Limb (tissue), 2 donors: ENCODE data around the gene SLC37A2.

Experiments
- DNase-seq, 2 donors: peaks; one replicate each; pipeline ENCODE4 v3.0.0-alpha.2; 2016; ENCODE audit errors: extremely low spot score in 2 of 2

Gene SLC37A2

DNA sequence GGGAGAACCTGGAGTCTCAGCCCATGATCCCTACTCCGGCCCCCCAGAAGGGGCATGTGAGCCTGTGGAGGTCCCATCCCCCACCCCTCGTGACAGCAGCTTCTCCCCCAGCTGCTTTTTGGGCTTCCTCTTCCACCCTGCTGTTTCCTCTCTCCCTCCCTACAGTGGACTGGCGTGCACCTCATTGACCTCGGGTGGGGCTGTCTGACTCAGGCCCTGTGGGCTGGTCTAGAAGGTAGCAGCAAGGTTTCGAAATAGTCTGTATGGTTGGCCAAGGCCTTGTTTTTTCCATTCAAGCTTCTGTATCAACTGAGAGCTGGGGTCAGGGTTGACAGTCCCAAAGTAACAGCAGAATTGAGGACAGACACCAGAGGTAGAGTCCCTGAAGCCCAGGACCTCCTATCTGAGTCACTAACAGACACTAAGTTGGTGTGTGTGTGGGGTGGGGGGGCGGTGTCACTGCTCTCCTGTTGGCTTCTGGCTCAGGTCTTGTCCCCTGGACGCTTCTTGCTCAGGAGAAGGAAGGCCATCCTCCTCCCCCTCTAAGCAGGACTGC is 7.7 kb downstream of the SLC37A2 start:
- DNase-seq = peak in 1 of 2 donors; percentile 26

DNA sequence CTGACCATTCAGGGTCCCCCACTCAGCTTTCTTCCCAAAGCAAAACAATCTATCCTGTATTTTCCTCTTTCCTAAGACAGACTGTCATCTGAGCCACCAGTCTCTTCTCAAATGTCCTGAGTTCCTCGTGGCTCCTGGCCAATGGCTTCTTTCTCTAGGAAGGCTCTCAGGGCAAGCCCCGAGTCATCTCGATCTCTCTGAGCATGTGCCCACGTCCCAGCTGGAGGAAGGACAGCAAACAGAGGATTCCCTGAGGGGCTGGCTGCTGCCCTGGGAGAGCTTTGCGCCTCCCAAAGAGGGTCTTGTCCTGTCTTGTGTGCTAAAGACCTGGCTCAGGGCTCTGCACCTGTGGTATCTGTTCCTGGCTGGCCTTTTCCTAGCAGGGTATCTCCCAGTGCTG is 8.3 kb downstream of the SLC37A2 start:
- peak in 1 of 2 donors; percentile 23 for DNase-seq

DNA sequence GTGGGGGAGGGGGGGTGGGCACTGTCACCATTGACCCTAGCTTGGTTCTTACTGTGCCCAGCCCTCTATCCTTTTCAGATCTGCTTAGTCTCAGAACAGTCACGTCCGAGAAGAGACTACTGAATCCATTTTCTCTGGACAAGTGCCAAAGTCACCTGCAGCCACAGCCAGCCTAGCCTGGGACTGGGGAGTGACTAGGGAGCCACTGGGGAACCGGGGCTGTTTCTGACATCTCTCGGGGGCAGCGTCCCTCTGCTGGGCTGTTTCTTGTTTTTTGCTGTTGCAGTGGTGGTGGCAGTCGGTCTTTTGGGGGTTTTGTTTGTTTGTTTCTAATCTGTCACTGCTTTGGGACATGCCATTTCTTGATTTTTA is 8.7 kb downstream of the SLC37A2 start:
- DNase-seq = no peak

DNA sequence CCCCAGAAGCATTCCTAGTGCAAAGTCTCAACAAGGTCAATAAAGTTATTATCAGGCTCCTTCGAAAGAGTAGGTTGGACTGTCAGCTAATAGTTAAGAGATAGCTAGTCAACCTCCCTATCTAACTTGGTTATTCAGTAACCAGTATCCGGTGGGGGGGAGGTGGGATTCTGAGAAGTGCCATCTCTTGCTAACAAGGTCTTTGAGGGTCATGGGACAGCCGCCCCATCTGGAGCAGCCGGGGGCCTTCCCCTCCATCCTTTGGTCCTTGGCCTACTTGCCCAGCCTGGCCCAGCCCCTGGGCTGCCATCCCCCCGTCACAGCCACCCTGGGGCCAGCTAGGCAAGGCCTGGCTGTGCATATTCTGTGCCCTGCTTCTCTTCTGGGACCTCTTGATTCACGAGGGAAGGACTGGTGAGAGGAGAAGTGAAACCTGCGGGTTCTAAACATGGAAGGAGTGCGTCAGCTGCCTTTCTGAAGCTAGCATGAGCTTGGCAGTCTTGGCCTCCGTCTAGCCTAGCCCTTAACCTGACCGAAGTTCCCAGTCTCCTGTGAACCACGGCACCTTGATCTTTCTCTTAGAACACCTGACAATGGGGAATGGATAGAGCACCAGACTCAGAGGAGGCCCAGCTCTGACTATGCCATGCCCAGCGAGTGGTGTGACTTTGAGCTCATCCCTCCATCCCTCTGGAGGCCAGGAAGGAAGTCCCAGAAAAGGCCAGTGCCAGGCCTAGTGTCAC is 9.3 kb downstream of the SLC37A2 start:
- DNase-seq = no peak

DNA sequence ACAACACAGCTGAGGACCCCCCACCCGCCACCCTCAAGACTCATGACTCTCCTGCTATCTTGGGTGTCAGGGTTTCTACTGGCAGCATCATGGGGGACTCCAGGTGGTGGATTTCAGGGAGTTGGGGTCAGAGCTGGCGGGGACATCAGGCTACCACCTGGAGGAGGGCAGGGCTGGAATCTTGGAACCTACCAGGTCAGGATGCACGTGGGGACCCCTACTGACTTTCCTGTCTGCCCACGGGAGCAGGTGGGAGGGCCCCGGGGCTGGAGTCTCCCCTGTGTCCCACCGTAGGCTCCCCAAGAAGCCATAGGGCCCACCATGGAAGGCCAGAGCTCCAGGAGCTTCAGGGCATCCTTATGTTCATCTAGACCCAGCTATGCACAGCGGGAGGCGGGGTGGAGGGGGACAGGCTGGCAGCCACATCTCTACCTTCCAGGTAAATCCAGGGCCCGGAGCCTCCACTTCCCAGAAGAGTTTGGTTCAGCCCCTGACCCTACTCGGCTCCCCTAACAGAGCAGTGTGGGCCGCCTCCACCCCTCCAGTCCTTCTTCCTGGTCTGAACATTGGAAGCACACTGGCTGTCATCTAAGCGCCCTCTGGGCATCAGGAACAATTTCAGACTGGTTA is 10.0 kb downstream of the SLC37A2 start:
- DNase-seq = no peak

DNA sequence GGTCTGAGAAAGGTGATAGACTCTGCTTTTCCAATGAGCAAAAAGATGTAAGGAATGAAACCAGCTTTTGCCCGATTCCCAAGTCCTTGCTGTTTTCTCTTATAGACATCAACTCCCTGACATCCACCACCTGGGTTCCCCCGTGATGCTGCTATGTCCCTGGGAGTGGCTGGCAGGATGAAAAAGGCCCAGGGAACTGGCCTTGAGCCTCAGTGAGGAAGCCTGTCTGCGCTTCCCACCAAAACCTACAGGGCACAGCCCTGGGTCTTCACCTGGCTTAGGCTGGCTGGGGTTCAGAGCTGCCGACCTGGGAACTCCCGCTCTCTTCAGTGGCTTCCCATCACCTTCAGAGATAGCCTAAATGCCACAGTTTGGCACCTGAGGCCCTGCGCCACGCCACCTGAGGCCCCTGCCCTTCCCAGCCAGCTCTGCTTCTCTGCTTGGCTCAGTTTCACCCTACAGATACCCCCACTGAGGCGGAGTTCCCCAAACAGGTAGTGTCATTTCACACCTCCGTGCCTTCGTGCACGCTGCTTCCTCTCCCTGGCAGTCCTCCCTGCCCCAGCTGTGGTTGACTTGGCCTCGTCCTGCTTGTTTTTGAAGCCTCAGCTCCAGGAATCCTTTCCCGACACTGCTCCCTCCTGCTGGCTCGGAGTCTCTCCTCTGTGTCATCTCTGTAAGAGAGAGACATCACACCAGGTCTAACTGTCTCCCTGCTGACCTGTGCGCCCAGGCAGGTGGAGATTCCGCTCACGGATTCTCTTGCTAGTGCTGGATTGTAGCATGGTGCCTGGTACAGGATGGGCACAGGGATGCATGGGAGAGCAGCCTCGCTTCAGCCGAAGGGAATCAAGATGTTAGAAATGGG is 10.7 kb downstream of the SLC37A2 start:
- DNase-seq = no peak

DNA sequence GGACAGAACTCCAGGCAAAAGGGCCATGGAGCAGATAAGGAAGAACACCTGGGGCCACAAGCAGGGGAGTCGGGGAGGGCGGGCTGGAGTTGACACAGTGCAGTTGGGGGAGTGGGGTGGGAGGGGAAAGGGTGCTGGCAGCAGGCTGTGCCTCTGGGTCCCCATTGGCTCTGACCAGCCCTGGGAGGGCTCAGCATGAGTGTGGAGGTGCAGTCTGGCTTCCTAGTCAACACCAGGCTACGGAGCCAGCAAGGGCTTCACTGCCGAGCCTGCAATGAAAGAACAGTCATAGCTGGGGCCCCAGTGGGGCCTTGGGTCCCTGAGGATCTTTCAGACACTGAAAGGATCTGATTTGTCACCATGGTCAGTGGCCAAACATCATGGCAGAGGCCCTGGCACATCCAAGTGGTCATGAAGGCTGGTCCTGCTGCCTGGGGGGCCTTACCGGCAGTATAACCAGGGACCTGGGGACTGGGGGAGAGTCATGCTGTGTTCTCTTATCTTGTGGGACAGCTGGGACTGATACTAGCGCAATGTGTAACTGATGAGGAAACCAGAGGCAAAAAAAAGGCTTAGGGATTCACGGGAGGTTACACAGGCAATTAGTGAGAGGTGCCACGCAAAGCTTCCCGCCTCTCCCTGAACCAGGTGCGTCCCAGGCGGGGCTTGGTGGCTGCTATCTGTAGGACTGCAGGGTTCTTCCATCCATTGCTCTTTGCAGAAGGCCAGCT is 11.6 kb downstream of the SLC37A2 start:
- DNase-seq = no peak

DNA sequence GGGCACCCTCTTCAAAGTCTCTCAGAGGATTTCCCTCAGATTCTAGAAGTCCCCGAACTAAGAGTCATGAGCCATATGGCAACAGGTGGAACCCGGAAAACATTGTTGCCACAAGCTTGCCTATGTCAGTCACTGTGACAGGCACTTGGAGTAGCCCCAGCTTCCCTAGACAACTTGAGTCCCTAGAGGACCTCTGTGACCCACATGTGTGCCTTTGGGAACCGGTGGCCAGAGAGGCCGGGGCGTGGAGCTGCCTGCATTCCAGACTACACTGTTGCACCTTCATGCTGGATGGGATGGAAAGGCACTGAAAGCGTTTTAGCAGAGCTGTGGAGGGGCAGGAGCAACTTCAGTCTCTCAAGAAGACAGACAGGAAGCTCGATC is 12.1 kb downstream of the SLC37A2 start:
- no peak for DNase-seq

DNA sequence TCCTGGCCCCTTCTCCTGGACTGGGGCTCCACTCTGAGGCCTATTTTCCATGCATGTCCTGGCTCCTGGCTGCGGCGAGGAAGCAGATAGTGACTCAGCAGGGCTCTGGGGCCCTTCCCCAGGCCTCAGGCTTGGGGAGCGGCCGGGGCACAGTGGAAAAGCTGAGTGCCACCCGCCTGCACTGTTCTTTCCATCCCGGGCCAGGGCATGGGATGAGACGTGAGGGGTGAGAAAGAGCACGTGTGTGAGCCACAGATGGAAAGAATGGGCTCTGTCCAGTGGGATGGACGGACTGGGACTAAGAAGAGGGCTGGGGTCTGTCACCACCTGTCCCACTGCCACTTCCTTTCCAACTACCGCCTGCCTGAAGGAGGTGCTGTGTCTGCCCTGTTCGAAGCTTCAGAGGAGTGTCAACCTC is 12.8 kb downstream of the SLC37A2 start:
- no peak for DNase-seq

DNA sequence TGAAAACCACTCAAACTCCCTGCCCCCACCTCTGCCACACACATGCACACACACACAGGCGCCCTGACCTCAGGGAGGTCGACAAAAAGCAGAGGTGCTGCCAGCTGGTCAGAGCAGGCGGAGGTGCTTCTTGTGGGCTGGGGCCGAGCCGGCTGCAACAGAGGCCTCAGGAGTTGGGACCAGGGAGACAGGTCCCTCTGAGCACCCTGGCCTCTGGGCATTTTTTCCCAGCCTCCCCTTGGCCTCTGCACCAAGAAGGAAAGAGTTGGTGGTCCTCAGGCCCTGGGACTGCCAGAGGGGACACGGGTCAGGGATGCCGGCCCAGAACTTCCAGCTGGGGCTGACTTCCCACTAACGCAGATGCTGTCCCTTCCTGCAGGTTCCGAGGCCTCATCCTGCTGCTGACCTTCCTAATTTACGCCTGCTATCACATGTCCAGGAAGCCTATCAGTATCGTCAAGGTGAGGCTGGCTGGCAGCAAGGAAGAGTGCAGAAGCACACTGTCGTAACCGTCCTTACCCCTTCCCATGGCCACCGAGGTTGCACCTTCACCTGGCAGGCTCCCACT is 13.4 kb downstream of the SLC37A2 start:
- no peak for DNase-seq

DNA sequence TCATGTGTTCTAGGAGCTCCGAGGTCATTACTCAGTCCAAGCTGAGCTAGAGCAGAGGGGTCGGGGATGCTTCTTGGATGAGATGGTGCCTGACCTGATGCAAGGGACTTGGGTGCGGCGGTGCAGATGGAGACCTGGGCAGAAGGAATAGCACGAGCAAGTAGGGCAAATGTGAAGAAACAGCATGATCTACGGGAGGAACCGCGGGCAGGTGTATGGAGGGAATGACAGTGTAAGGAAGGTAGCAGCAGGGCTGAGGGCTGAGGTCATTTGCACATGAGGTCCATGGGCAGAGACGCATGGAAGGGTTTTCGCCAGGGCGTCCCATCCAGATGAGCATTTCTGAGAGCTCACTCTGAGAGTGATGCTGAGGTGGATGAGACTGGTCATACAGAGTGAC is 14.9 kb downstream of the SLC37A2 start:
- no peak for DNase-seq

DNA sequence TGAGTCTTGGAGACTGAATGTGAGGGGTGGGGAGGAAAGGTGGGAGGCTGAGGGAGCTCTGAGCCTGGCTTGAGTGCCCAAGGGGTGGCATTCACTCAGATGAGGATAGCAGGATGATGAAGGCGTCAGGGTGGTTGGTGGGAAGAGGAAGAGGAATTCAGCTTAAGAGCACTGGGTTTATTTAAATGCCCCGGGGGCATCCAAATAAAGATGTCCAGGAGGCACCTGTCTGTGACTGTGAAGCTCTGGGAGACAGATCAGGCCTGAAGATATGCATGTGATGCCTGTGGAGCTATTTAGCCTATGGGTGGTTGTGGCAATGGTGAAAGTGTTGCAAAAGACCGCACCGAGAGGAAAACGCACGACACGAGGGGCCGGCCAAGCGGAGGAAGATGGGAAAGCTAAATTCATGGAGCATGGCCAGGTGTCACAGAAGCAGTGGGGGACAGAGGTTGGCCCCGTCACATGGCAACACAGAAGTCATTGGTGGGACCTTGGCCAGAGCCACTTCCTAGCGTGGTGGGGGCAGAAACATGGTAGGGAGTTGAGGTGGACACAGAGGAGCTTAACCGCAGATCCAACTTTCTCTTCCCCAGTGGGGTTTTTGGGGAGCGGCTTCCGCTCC is 15.5 kb downstream of the SLC37A2 start:
- DNase-seq = no peak

DNA sequence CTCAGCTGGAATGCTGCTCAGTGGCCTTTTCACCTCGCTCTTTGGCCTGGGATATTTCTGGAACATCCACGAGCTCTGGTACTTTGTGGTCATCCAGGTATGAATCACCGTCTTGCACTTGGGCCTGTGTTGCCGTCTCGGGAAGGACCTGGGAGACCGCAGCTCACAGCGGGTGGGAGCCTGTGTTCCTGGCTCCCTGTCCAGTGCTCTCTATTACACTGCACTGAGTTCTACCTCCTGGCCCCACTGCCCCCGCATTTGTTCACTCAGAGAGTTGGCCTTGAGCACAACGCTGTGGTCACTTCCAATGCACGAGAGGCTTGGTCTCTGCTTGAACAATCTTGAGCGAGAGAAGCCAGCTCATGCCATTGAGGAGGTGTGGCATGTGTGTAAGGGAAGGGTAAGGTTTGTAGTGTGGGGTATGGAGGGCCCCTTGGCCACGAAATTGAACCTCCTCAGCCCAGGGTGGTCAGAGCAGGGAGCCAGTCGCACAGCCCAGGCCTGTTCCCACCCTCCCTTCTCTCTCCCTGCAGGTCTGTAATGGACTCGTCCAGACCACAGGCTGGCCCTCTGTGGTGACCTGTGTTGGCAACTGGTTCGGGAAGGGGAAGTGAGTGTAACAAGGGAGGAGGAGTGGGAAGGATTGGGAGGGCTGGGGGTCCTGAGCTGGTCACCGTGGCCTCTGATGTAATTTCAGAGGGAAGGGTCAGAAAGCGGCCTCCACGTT is 16.2 kb downstream of the SLC37A2 start:
- no peak for DNase-seq

DNA sequence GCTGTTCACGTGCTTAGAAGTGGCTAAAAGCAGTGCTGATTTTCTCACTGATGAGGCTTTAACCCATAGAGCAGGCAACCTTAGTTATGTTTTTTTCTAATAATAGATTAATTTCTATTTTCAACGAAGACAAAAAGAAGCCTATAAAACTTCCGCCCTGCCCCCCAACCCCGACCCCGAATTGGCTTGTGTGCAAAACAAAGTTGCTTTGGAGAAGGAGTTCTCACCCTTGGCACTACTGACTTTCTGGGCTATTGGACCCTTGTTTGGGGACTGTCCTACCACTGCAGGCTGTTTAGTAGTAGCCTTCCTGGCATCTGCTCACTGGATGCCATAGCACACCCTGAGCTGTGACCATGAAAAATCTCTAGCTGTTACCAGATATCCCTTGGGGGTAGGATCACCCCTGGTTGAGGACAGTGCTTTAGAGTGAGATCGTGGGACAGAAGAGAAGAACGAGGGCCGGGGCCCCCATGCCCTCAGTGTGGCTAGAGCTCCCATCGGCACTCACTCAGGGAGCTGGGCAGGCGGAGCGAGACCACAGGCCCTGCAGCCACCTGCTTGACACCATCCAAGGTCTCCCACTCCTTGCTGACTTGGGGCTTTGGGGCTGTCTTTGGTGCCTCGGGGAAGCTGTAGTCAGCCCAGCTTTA is 16.9 kb downstream of the SLC37A2 start:
- no peak for DNase-seq

DNA sequence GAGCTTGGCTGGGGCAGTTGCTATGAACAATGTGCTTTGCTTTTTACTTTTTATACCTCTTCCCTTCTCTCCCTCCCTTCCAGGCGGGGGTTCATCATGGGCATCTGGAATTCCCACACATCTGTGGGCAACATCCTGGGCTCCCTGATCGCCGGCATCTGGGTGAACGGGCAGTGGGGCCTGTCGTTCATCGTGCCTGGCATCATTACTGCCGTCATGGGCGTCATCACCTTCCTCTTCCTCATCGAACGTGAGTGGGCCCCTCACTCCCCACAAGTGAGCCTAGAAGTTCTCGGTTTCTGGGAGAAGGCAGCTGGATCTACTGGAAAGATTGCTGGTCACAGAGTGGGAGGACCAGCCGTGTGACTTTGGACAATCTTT is 17.4 kb downstream of the SLC37A2 start:
- DNase-seq = no peak

DNA sequence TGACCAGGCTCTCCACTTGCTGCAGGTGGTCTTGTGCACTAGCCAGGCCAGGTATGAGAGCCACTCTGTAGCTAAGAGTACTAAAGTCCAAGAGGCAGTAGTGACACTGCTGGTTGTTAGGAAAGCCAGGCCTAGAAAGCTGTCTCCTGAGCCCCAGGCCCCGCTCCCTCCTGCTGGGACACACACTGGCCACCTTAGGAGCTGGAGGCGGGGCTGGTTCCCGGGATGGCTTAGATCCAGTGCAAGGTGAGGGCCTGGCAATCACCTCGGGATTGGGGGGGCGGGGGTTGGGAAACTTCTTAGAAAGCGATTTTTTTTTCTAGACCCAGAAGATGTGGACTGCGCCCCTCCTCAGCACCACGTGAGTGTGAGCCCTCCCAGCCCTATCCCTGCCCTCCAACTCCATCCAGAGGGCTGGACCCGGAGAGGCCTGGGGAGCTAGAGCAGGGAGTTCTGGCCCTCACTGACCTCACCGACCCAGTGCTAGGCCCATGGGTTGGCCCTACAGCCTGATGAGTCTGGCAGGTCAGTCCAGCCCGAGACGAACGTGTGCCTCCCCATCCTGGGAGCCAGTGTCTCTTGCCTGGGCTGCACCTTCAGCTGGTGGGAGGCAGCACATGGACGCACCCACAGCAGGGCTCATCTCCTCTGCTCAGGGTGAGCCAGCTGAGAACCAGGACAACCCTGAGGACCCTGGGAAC is 18.1 kb downstream of the SLC37A2 start:
- no peak for DNase-seq

DNA sequence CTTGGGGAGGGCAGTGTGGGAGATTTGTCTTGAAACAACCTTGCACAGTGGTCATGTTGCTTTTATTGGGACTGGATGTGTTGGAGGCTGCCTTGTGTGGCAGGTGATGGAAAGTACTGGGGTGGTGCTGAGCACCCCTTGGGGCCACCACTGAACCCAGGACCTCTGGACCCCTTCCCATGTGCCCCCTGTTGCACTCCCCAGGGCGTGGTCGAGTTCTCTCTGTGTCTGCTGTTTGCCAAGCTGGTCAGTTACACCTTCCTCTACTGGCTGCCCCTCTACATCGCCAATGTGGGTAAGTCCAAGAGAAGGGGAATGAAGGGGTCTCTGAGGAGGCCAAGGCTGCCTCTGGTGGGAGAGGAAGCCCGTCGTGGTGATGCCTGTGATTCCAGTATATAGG is 18.9 kb downstream of the SLC37A2 start:
- DNase-seq = no peak

DNA sequence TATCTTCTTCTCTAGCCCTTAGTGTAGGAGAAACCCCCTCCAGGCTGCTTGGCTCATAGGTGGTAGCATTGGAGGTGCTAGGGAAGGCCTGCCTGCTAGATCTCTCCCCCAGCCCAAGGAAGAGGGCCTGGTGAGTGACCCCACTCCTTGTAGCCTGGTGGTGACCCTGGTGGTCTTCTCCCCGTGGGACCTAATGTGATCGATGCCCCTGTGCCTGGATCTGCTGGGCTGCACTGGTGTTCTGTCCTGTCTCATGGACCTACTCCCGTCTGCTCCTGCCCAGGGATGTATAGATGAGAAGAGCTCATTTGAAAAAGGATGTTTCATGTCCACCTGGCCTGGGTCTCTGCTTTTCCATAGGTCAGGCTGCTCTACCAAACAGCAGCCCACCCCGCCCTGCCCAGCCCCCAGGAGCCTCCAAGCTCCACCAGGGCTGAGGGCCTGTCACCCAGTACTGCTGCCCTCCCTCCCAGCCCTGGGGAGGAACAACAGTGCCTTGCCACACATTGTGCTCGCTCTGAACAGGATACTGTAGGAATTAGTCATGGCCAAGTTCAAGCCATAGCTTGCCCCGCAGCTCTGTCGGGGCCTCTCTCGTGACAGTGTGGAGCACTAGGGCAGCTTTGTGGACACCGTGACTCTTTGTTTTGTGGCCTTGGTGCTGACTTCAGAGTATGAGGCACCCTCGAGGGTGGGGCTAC is 19.7 kb downstream of the SLC37A2 start:
- no peak for DNase-seq
